ENCODE results near the gene FOSB.
A peak's percentile ranks its signal among the peaks of the same experiment; 100 is the strongest.

The FOSB gene

DNA sequence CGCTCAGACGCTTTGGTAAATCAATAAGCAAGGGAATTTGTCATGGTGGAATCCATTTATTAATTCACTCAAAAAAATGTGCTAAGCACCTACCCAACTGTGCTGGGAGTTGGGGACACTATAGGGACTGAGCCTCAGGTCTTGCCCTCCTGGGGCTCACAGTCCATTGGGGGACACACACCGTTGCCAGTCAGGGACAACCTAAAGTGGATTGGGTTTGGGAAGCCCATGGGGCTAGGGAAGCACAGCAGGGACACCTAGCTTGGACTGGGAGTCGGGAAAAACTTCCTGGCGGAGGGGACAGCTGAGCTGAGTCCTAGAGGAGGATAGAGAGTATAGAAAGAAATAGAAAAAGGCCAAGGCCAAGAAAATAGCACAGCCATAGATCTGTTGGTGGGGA is 8.5 kb downstream of the FOSB start:
- H3K9ac ChIP-seq (ENCODE audit: low read depth, low read length), result no peak overlapping the region
- H3K4me3 ChIP-seq (ENCODE audit: low read length), result no peak overlapping the region
- H3K4me2 ChIP-seq (ENCODE audit: low read length), result no peak overlapping the region
- H3K36me3 ChIP-seq (ENCODE audit: insufficient read depth, low read length), result no peaks in the 10 kb centered on the region
- no peaks in the 10 kb centered on the region for H3K27me3 ChIP-seq (ENCODE audit: control insufficient read depth, insufficient read depth, low read length)
- H3K9me3 ChIP-seq (replicated peaks; ENCODE audit: low read length), result no peaks in the 10 kb centered on the region
- peaks cover 18% of the 10 kb centered on the region for H3K4me1 ChIP-seq (ENCODE audit: control insufficient read depth, insufficient read depth, low read length)

- Histone ChIP-seq H3K4me3 (ENCODE audit: low read length) (no peak overlapping the region), H3K4me2 (ENCODE audit: low read length) (peak overlapping the region; percentile 43), H3K9ac (ENCODE audit: low read depth, low read length) (no peak overlapping the region), H3K36me3 (ENCODE audit: insufficient read depth, low read length) (no peaks in the 10 kb centered on the region), H3K27me3 (ENCODE audit: control insufficient read depth, insufficient read depth, low read length) (no peaks in the 10 kb centered on the region), H3K4me1 (ENCODE audit: control insufficient read depth, insufficient read depth, low read length) (peaks cover 18% of the 10 kb centered on the region), H3K9me3 (replicated peaks; ENCODE audit: low read length) (no peaks in the 10 kb centered on the region)
These were observed 9.4 kb downstream of the FOSB start for GRCh38 chr19:45477186-45477585.

DNA sequence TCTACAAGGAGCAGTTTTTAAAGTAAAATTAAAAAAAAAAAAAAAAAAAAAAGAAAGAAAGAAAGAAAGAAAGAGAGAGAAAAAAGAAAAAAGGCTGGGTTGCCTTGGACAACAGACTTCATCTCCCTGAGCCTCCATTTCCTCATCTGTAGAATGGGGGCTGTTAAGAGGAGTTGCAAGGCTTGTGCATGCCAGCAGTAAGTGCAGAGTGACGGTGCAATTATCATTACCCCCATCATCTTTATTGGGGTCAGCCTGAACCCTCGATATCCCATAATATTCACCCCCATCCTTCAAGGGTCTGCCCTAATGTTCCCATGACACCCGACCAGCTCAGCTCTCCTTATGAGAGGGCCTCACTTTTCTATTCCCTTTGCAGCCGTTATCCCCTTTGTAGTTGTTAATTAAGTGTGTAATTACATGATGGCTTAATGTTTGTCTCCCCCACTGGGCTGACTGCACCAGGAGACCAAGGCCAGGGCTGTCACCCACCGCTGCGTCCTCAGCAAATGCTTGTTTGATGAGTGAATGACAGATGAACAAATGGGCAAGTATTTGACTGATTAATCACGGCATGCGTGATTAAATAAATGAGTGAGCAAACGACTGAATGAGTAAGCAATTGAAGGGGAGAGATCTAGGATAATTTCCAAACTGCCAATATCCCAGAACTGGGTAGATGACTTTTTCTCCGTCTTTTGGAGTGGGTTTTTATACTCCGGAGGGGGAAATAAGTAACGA is 10.1 kb downstream of the FOSB start:
- H3K9ac ChIP-seq (ENCODE audit: low read depth, low read length), result peak overlapping the region; percentile 87
- no peaks in the 10 kb centered on the region for H3K27me3 ChIP-seq (ENCODE audit: control insufficient read depth, insufficient read depth, low read length)

GRCh38 chr19:45478454-45479238 is 10.8 kb downstream of the FOSB start:
- H3K9ac ChIP-seq (ENCODE audit: low read depth, low read length), result peak overlapping the region; percentile 87
- H3K4me1 ChIP-seq (ENCODE audit: control insufficient read depth, insufficient read depth, low read length), result peaks cover 18% of the 10 kb centered on the region
- no peaks in the 10 kb centered on the region for H3K27me3 ChIP-seq (ENCODE audit: control insufficient read depth, insufficient read depth, low read length)
- peak overlapping the region; percentile 72 for H3K4me3 ChIP-seq (ENCODE audit: low read length)
- no peaks in the 10 kb centered on the region for H3K9me3 ChIP-seq (replicated peaks; ENCODE audit: low read length)
- H3K4me2 ChIP-seq (ENCODE audit: low read length), result peak overlapping the region; percentile 85
- no peaks in the 10 kb centered on the region for H3K36me3 ChIP-seq (ENCODE audit: insufficient read depth, low read length)

More for the DNA sequence above, 10.1 kb downstream of the FOSB start:
- Histone ChIP-seq H3K4me1 (ENCODE audit: control insufficient read depth, insufficient read depth, low read length) (peaks cover 18% of the 10 kb centered on the region), H3K9me3 (replicated peaks; ENCODE audit: low read length) (no peaks in the 10 kb centered on the region), H3K4me3 (ENCODE audit: low read length) (peak overlapping the region; percentile 72), H3K36me3 (ENCODE audit: insufficient read depth, low read length) (no peaks in the 10 kb centered on the region), H3K4me2 (ENCODE audit: low read length) (peak overlapping the region; percentile 85)

DNA sequence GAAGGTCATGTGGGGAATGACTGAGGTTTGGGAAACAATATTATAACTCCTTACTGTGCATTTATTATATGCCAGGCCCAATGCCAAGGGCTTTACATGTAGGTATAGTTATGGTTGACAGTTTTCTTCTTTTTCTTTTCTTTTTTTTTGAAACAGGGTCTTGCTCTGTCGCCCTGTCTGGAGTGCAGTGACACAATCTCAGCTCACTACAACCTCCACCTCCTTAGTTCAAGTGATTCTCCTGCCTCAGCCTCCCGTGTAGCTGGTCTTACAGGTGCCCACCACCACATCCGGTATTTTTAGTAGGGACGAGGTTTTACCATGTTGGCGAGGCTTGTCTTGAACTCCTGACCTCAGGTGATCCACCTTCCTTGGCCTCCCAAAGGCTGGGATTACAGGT is 15.2 kb downstream of the FOSB start:
- H3K4me2 ChIP-seq (ENCODE audit: low read length), result no peak overlapping the region
- H3K4me1 ChIP-seq (ENCODE audit: control insufficient read depth, insufficient read depth, low read length), result peaks cover 9% of the 10 kb centered on the region
- H3K4me3 ChIP-seq (ENCODE audit: low read length), result no peak overlapping the region
- H3K36me3 ChIP-seq (ENCODE audit: insufficient read depth, low read length), result no peaks in the 10 kb centered on the region
- no peak overlapping the region for H3K9ac ChIP-seq (ENCODE audit: low read depth, low read length)
- no peaks in the 10 kb centered on the region for H3K27me3 ChIP-seq (ENCODE audit: control insufficient read depth, insufficient read depth, low read length)
- H3K9me3 ChIP-seq (replicated peaks; ENCODE audit: low read length), result no peaks in the 10 kb centered on the region

GRCh38 chr19:45484273-45484945 is 16.6 kb downstream of the FOSB start:
- Histone ChIP-seq H3K4me2 (ENCODE audit: low read length) (no peak overlapping the region), H3K9me3 (replicated peaks; ENCODE audit: low read length) (no peaks in the 10 kb centered on the region), H3K4me1 (ENCODE audit: control insufficient read depth, insufficient read depth, low read length) (peaks cover 6% of the 10 kb centered on the region), H3K27me3 (ENCODE audit: control insufficient read depth, insufficient read depth, low read length) (no peaks in the 10 kb centered on the region), H3K36me3 (ENCODE audit: insufficient read depth, low read length) (no peaks in the 10 kb centered on the region), H3K9ac (ENCODE audit: low read depth, low read length) (no peak overlapping the region), H3K4me3 (ENCODE audit: low read length) (no peak overlapping the region)

- Histone ChIP-seq H3K4me3 (ENCODE audit: low read length) (peak overlapping the region; percentile 76), H3K27me3 (ENCODE audit: control insufficient read depth, insufficient read depth, low read length) (no peaks in the 10 kb centered on the region), H3K4me2 (ENCODE audit: low read length) (peak overlapping the region; percentile 90), H3K4me1 (ENCODE audit: control insufficient read depth, insufficient read depth, low read length) (peaks cover 6% of the 10 kb centered on the region), H3K9ac (ENCODE audit: low read depth, low read length) (peak overlapping the region; percentile 59), H3K36me3 (ENCODE audit: insufficient read depth, low read length) (no peaks in the 10 kb centered on the region), H3K9me3 (replicated peaks; ENCODE audit: low read length) (no peaks in the 10 kb centered on the region)
These were observed 17.7 kb downstream of the FOSB start for GRCh38 chr19:45485305-45486077.

DNA sequence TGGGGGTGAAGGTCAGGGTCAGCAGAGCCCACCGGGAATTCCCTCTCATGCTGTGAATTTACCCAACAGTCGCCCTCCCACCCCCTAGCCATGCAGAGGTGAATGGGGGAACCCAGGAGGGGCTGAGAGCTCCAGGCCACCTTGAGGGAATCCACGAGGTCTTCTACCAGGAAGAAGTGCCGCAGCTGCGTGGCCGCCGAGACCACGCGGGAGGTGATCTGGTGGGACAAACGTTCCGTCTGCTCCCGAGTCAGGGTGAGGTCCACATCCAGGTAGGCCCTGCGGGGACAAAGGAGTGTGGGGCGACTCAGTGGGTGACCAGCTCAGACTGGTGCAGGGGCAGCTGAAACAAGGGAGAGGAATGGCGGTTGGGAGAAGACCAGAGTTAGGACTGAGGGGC is 20.9 kb downstream of the FOSB start:
- Histone ChIP-seq H3K4me3 (ENCODE audit: low read length) (no peak overlapping the region), H3K4me1 (ENCODE audit: control insufficient read depth, insufficient read depth, low read length) (peaks cover 10% of the 10 kb centered on the region), H3K36me3 (ENCODE audit: insufficient read depth, low read length) (no peaks in the 10 kb centered on the region), H3K9me3 (replicated peaks; ENCODE audit: low read length) (no peaks in the 10 kb centered on the region), H3K4me2 (ENCODE audit: low read length) (no peak overlapping the region), H3K27me3 (ENCODE audit: control insufficient read depth, insufficient read depth, low read length) (no peaks in the 10 kb centered on the region), H3K9ac (ENCODE audit: low read depth, low read length) (no peak overlapping the region)

- Histone ChIP-seq H3K9ac (ENCODE audit: low read depth, low read length) (no peak overlapping the region), H3K4me1 (ENCODE audit: control insufficient read depth, insufficient read depth, low read length) (peaks cover 6% of the 10 kb centered on the region), H3K27me3 (ENCODE audit: control insufficient read depth, insufficient read depth, low read length) (no peaks in the 10 kb centered on the region), H3K4me2 (ENCODE audit: low read length) (no peak overlapping the region), H3K36me3 (ENCODE audit: insufficient read depth, low read length) (no peaks in the 10 kb centered on the region), H3K4me3 (ENCODE audit: low read length) (no peak overlapping the region), H3K9me3 (replicated peaks; ENCODE audit: low read length) (no peaks in the 10 kb centered on the region)
These were observed 21.5 kb downstream of the FOSB start for GRCh38 chr19:45489216-45489855.

DNA sequence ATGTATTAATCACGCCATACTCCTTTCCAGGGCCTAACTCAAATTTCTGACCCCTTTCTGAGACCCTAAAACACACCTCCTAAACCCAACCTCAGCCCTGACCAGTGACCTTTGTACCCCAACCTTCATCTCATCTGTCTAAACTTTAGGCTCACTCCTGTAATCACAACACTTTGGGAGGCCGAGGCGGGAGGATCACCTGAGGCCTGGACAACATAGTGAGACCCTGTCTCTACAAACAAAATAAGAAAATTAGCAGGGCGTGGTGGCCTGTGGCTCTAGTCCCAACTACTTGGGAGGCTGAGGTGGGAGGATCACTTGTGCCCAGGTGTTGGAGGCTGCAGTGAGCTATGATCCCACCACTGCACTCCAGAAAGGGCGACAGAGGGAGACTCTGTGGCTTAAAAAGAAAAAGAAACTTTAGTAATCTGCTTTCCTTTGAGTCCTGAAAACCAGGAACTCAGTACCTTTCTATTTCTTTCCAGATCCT is 24.4 kb downstream of the FOSB start:
- H3K27me3 ChIP-seq (ENCODE audit: control insufficient read depth, insufficient read depth, low read length), result peaks cover 3% of the 10 kb centered on the region
- H3K36me3 ChIP-seq (ENCODE audit: insufficient read depth, low read length), result no peaks in the 10 kb centered on the region
- peak overlapping the region; percentile 87 for H3K4me2 ChIP-seq (ENCODE audit: low read length)
- peaks cover 5% of the 10 kb centered on the region for H3K4me1 ChIP-seq (ENCODE audit: control insufficient read depth, insufficient read depth, low read length)
- peak overlapping the region; percentile 80 for H3K4me3 ChIP-seq (ENCODE audit: low read length)
- peak overlapping the region; percentile 78 for H3K9ac ChIP-seq (ENCODE audit: low read depth, low read length)
- no peaks in the 10 kb centered on the region for H3K9me3 ChIP-seq (replicated peaks; ENCODE audit: low read length)
